AG04450 (cell line): ENCODE results near the gene TRIM15. TPM values are rescaled to one million over a fixed set of nuclear protein-coding genes. Genes with fewer than 3 reads are reported as not detected.

Experiments used
- polyA plus RNA-seq: library from polyadenylated mRNA; depleted of rRNA; stranded (reverse); fragments of >200 nt; gene quantifications from 2 replicates; pipeline ENCODE4 v1.2.3, GENCODE V29; 2011; rRNA removed
- small RNA-seq: library from RNA; depleted of rRNA; stranded (forward); fragments of <200 nt; gene quantifications from one replicate; pipeline ENCODE3, GENCODE V24; 2012; ENCODE audit warnings: low read depth; ENCODE audit not compliant: insufficient read length

Gene TRIM15
- polyA plus RNA-seq, 1 experiment, result not detected

Small RNA genes within 50 kb of the gene (small RNA-seq; reads per million reads assigned to genes)
- not detected for gene RF00554

Other genes starting within 250 kb of the TRIM15 start
- 368 and 445 TPM in 2 replicates for gene HLA-A, start 221.0 kb upstream of the TRIM15 start, polyA plus RNA-seq
- 25.0 and 25.1 TPM in 2 replicates for gene POLR1H, start 102.3 kb upstream of the TRIM15 start, polyA plus RNA-seq
- 49.8 and 53.5 TPM in 2 replicates for gene PPP1R11, start 96.3 kb upstream of the TRIM15 start, polyA plus RNA-seq
- gene RNF39, start 87.8 kb upstream of the TRIM15 start, polyA plus RNA-seq, result not detected in 2 replicates
- not detected in 2 replicates for gene TRIM31, start 50.5 kb upstream of the TRIM15 start, polyA plus RNA-seq
- gene TRIM40, start 27.4 kb upstream of the TRIM15 start, polyA plus RNA-seq, result not detected in 2 replicates
- not detected in 2 replicates for gene TRIM10, start 2.3 kb upstream of the TRIM15 start, polyA plus RNA-seq
- gene TRIM26, start 49.9 kb downstream of the TRIM15 start, polyA plus RNA-seq, result 22.7 and 24.4 TPM in 2 replicates
- 6.3 and 6.7 TPM in 2 replicates for gene TRIM39, start 163.4 kb downstream of the TRIM15 start, polyA plus RNA-seq
- 18.9 and 19.7 TPM in 2 replicates for gene RPP21, start 181.6 kb downstream of the TRIM15 start, polyA plus RNA-seq